GM12878 (cell line): ENCODE results near the gene HMMR. TPM values are rescaled to one million over a fixed set of nuclear protein-coding genes. Genes with fewer than 3 reads are reported as not detected.

Experiments
- ATAC-seq: fragments of 200-7000 bp; cut with Tn5 transposase; 3 replicates; pipeline ENCODE4 v1.9.1; 2020; ENCODE audit warnings: mild to moderate bottlenecking, moderate library complexity
- BruUV-seq: library from RNA; stranded (reverse); fragments of 400-500 nt; replicated peaks from 2 replicates; lab custom pipeline; 2021; lab: Mats Ljungman, UMichigan
- CTCF ChIA-PET: fragments of 300-600 bp; sonication (Branson Sonifier 250); formaldehyde crosslinking; extraction: SDS; loops from one replicate; lab custom pipeline; 2021; ENCODE audit warnings: inconsistent platforms; lab: Yijun Ruan, JAX
- POLR2A ChIA-PET: fragments of 350-600 bp; formaldehyde crosslinking; extraction: SDS; loops from one replicate; lab custom pipeline; 2021; ENCODE audit warnings: inconsistent platforms; lab: Charles Lee
- RAD21 ChIA-PET: fragments of 300-600 bp; sonication (Branson Sonifier 250); formaldehyde crosslinking; loops from one replicate; lab custom pipeline; 2023; ENCODE audit warnings: antibody characterized with exemption; ENCODE audit not compliant: unreplicated experiment; lab: Charles Lee
- SMC1A ChIA-PET: fragments of 300-600 bp; sonication (Branson Sonifier 250); formaldehyde crosslinking; loops from one replicate; lab custom pipeline; 2023; ENCODE audit not compliant: unreplicated experiment, uncharacterized antibody; lab: Charles Lee
- DNase-seq: peaks from one replicate; pipeline ENCODE4 v3.0.0-alpha.2; 2011; ENCODE audit warnings: low read depth, low spot score
- FAIRE-seq: peaks from 3 replicates; lab custom pipeline; 2011; peaks lifted over from hg19 to GRCh38; lab: Jason Lieb, UNC
- H2AFZ ChIP-seq: 2 replicates; pipeline ENCODE4 v1.6.0; 2011; ENCODE audit warnings: low read depth, low read length, control low read depth; ENCODE audit not compliant: control insufficient read depth
- H3K27ac ChIP-seq: 2 replicates; pipeline ENCODE4 v1.5.1; 2011; ENCODE audit warnings: control low read depth; ENCODE audit not compliant: control insufficient read depth, insufficient read depth
- H3K27me3 ChIP-seq, 2 experiments: replicated peaks in 1 of 2; 2 replicates each; pipeline versions ENCODE4 v1.6.0 to v1.6.1; 2011; ENCODE audit warnings: low read length in 1 of 2; ENCODE audit not compliant: control insufficient read depth in 2 of 2, insufficient read depth in 2 of 2
- H3K36me3 ChIP-seq, 2 experiments: 2 replicates each; pipeline ENCODE4 v1.5.1; 2011; ENCODE audit warnings: low read length in 1 of 2; ENCODE audit not compliant: control insufficient read depth in 2 of 2, insufficient read depth in 2 of 2
- H3K4me1 ChIP-seq: 2 replicates; pipeline ENCODE4 v1.6.1; 2011; ENCODE audit warnings: mild to moderate bottlenecking, low read length, moderate library complexity, mixed read lengths; ENCODE audit not compliant: control insufficient read depth, insufficient read depth
- H3K4me2 ChIP-seq: 2 replicates; pipeline ENCODE4 v1.6.0; 2011; ENCODE audit warnings: control low read depth; ENCODE audit not compliant: control insufficient read depth, insufficient read depth
- H3K4me3 ChIP-seq: fragments of 200-600 bp; sonication (generic); 2 replicates; pipeline ENCODE4 v1.5.1; 2016
- H3K79me2 ChIP-seq: 2 replicates; pipeline ENCODE4 v1.6.0; 2011; ENCODE audit warnings: low read length; ENCODE audit not compliant: control insufficient read depth, insufficient read depth
- H3K9ac ChIP-seq: 2 replicates; pipeline ENCODE4 v1.8.0; 2011; ENCODE audit warnings: low read length, control low read depth, mixed read lengths; ENCODE audit not compliant: control insufficient read depth, insufficient read depth
- H3K9me3 ChIP-seq: replicated peaks from 3 replicates; pipeline ENCODE4 v1.5.1; 2011; ENCODE audit warnings: mild to moderate bottlenecking, low read length; ENCODE audit not compliant: control insufficient read depth, insufficient read depth
- H4K20me1 ChIP-seq: 2 replicates; pipeline ENCODE4 v1.6.0; 2011; ENCODE audit not compliant: control insufficient read depth, insufficient read depth
- BCL11A ChIP-seq: IDR thresholded peaks from 2 replicates; pipeline ENCODE4 v1.6.1; 2011; ENCODE audit warnings: low read depth, low read length
- CBFB ChIP-seq: IDR thresholded peaks from 2 replicates; pipeline ENCODE4 v1.6.1; 2016; ENCODE audit warnings: antibody characterized with exemption, low read depth
- CREM ChIP-seq: IDR thresholded peaks from 2 replicates; pipeline ENCODE4 v1.6.1; 2014; ENCODE audit warnings: antibody characterized with exemption, low read depth
- EED ChIP-seq: sonication (generic); IDR thresholded peaks from 2 replicates; pipeline ENCODE4 v1.6.1; 2016; ENCODE audit warnings: antibody characterized with exemption, low read depth
- EZH2 ChIP-seq: IDR thresholded peaks from 2 replicates; pipeline ENCODE4 v1.6.1; 2012; ENCODE audit warnings: low read depth, mild to moderate bottlenecking, control low read depth, inconsistent platforms, low read length, borderline replicate concordance; ENCODE audit not compliant: control insufficient read depth
- HDAC2 ChIP-seq: fragments of 200-600 bp; sonication (generic); IDR thresholded peaks from 2 replicates; pipeline ENCODE4 v1.6.1; 2017
- PAX8 ChIP-seq: fragments of 450-650 bp; IDR thresholded peaks from 2 replicates; pipeline ENCODE4 v1.6.1; 2017; ENCODE audit warnings: mild to moderate bottlenecking, moderate library complexity
- SMAD1 ChIP-seq: fragments of 450-650 bp; IDR thresholded peaks from 2 replicates; pipeline ENCODE4 v1.6.1; 2018; ENCODE audit warnings: mild to moderate bottlenecking, low read depth; ENCODE audit not compliant: partially characterized antibody
- SMC3 ChIP-seq: IDR thresholded peaks from 2 replicates; pipeline ENCODE4 v1.6.1; 2011; ENCODE audit warnings: low read length, improper control_type of control experiment, borderline replicate concordance
- ZBED1 ChIP-seq: IDR thresholded peaks from 2 replicates; pipeline ENCODE4 v1.6.1; 2016; ENCODE audit warnings: borderline replicate concordance
- ZBTB40 ChIP-seq: fragments of 450-650 bp; IDR thresholded peaks from 2 replicates; pipeline ENCODE4 v1.6.1; 2016; ENCODE audit warnings: mild to moderate bottlenecking, moderate library complexity, borderline replicate concordance
- ZNF687 ChIP-seq: fragments of 450-650 bp; IDR thresholded peaks from 2 replicates; pipeline ENCODE4 v1.6.1; 2017; ENCODE audit warnings: mild to moderate bottlenecking, moderate library complexity
- WGBS: methylation state at CpG from one replicate; pipeline ENCODE4 v1.1.6; 2016; ENCODE audit warnings: low lambda C conversion rate; ENCODE audit not compliant: insufficient replicate concordance, insufficient coverage; ENCODE audit errors: missing lambda C conversion rate; 5-methylcytosine and 5-hydroxymethylcytosine counted together
- in situ Hi-C: fragments of 300-500 bp; cut with MboI; formaldehyde crosslinking; loops from 9 replicates; pipeline ENCODE4 v1.14.3; 2018; ENCODE audit warnings: mixed read lengths
- intact Hi-C: fragments of 100-400 bp; cut with micrococcal nuclease; formaldehyde crosslinking; loops from one replicate; pipeline ENCODE4 v1.14.2; 2022; ENCODE audit not compliant: unreplicated experiment
- polyA plus RNA-seq, 11 experiments: library from polyadenylated mRNA; depleted of rRNA in 4 of 11; unstranded in 6 of 11; stranded (reverse) in 5 of 11; fragments of >200 nt; fragmentation: Nextera tagmentation in 4 of 11; fragmentation: Illumina TruSeq in 1 of 11; extraction: Ambion mirVana in 4 of 11; extraction: Trizol in 1 of 11; gene quantifications; 1 replicate in 1 of 11; 2 replicates in 10 of 11; pipeline versions ENCODE4 v1.2.1 to v1.2.3, GENCODE V29; 2011 to 2016; ENCODE audit warnings: inconsistent platforms in 2 of 11, missing spikeins in 2 of 11, low read depth in 1 of 11
- total RNA-seq, 4 experiments: library from RNA; depleted of rRNA in 3 of 4; stranded (reverse); fragments of >200 nt in 3 of 4; fragmentation: Illumina TruSeq in 1 of 4; extraction: Trizol in 1 of 4; gene quantifications; 2 replicates each; pipeline versions ENCODE4 v1.2.1 to v1.2.3, GENCODE V29; 2013 to 2021
- TF ChIP-seq, protein P1 (sequence below): fragments of 450-650 bp; IDR thresholded peaks from 2 replicates; pipeline ENCODE4 v1.6.1; 2017; ENCODE audit warnings: mild to moderate bottlenecking, moderate library complexity

Gene HMMR
- total and polyA plus RNA-seq, 10 of the 15 experiments (the other 5 are each of a cell fraction or from before 2014, with no cell fraction given) = 44.1 to 122 (median 64.2) TPM

DNA sequence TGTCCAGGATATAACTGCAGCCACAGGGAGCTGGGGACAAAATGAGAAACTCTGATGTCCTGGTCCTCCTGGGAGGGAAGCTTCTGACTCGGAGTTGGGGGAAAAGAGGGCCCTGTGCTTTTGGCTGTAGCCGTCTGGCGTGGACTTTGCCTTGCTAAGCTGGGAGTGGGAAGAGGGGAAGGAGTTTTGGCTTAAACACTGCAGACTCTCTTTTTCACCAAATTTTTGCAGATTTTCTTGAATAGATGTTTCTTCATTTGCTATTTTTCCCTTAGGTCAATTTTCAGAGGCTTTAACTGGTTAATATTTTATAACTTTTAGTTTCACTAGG, 29.3 kb downstream of the HMMR start:
- intact Hi-C loops = no loop called here
- Histone ChIP-seq H2AFZ (no peak overlapping the region), H3K4me3 (no peak overlapping the region), H3K79me2 (no peaks in the 10 kb centered on the region), H3K4me2 (no peak overlapping the region), H3K27ac (no peak overlapping the region), H3K9ac (no peak overlapping the region), H4K20me1 (no peaks in the 10 kb centered on the region), H3K4me1 (no peaks in the 10 kb centered on the region), H3K9me3 (no peaks in the 10 kb centered on the region), H3K27me3 (no peaks in the 10 kb centered on the region), H3K36me3 (peaks cover 0 to 2% of the 10 kb centered on the region in 2 experiments; a peak in 3 of 4 replicates)
- ChIA-PET RAD21 (no interaction called here), CTCF (interaction anchor here (2.3 kb wide), 2 partner anchors 13 to 16 kb away, joined by 10 to 14 read pairs; no protein-coding TSS in a partner anchor), SMC1A (interaction anchor here (0.6 to 1.8 kb wide), 3 partner anchors 10 to 354 kb away, joined by 3 to 5 read pairs (median 4); no protein-coding TSS in a partner anchor), POLR2A (interaction anchor here (1.2 to 1.3 kb wide), 2 partner anchors 10 to 16 kb away, joined by 3 to 5 read pairs; no protein-coding TSS in a partner anchor)
- in situ Hi-C loops = no loop called here
- ATAC-seq (no peak), DNase-seq (no peak), FAIRE-seq (no peak)
- BruUV-seq = no TSS peak
- WGBS = 95% methylated on average over 3 of the region's 3 CpGs
- TF ChIP-seq BCL11A (no peak), CREM (no peak), HDAC2 (no peak), SMAD1 (no peak), ZBED1 (no peak), ZNF687 (no peak), ZBTB40 (no peak), PAX8 (no peak), SMC3 (no peak), CBFB (no peak), EED (no peak), EZH2 (no peak)
- TF ChIP-seq, protein P1, sequence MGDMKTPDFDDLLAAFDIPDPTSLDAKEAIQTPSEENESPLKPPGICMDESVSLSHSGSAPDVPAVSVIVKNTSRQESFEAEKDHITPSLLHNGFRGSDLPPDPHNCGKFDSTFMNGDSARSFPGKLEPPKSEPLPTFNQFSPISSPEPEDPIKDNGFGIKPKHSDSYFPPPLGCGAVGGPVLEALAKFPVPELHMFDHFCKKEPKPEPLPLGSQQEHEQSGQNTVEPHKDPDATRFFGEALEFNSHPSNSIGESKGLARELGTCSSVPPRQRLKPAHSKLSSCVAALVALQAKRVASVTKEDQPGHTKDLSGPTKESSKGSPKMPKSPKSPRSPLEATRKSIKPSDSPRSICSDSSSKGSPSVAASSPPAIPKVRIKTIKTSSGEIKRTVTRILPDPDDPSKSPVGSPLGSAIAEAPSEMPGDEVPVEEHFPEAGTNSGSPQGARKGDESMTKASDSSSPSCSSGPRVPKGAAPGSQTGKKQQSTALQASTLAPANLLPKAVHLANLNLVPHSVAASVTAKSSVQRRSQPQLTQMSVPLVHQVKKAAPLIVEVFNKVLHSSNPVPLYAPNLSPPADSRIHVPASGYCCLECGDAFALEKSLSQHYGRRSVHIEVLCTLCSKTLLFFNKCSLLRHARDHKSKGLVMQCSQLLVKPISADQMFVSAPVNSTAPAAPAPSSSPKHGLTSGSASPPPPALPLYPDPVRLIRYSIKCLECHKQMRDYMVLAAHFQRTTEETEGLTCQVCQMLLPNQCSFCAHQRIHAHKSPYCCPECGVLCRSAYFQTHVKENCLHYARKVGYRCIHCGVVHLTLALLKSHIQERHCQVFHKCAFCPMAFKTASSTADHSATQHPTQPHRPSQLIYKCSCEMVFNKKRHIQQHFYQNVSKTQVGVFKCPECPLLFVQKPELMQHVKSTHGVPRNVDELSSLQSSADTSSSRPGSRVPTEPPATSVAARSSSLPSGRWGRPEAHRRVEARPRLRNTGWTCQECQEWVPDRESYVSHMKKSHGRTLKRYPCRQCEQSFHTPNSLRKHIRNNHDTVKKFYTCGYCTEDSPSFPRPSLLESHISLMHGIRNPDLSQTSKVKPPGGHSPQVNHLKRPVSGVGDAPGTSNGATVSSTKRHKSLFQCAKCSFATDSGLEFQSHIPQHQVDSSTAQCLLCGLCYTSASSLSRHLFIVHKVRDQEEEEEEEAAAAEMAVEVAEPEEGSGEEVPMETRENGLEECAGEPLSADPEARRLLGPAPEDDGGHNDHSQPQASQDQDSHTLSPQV = no peak
